ENCODE measurements around the gene EXOC8. TPM values are rescaled to one million over a fixed set of nuclear protein-coding genes. Genes with fewer than 3 reads are reported as not detected.
"Not testable (repeated sequence)": the region's sequence is repeated elsewhere in the genome, so short reads cannot be mapped to it uniquely, and the experiment has no call there.

EXOC8 gene
- polyA plus RNA-seq, 1 donor from 2014 or later = 4.0 TPM

DNA sequence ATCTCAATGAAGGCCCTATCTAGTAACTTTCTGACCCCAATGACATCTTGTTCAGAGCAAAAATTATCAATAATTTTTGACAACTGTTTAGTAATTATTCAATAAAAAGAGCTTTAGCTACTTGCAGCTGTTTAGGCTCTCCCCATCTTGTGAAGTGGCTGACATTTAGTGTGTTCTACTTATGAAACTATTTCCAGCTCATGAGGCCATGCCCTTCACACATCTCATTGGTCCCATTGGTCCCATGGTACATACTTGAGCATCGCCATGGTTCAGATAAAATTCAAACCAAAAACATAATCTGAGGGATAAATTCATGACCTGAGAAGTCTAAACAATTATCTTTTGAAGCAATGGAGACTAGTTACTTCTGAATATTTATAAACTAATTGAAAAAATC is 24.7 kb upstream of the EXOC8 start:
- H3K36me3 Mint-ChIP-seq = no peaks in the 10 kb centered on the region
- H3K27me3 Mint-ChIP-seq = no peaks in the 10 kb centered on the region
- H3K9me3 Mint-ChIP-seq = no peaks in the 10 kb centered on the region
- peaks cover 7 to 9% (median 8%) of the 10 kb centered on the region in 3 donors for H3K4me1 Mint-ChIP-seq
- H3K27ac Mint-ChIP-seq = no peak overlapping the region
- no peak overlapping the region for H3K4me3 Mint-ChIP-seq

DNA sequence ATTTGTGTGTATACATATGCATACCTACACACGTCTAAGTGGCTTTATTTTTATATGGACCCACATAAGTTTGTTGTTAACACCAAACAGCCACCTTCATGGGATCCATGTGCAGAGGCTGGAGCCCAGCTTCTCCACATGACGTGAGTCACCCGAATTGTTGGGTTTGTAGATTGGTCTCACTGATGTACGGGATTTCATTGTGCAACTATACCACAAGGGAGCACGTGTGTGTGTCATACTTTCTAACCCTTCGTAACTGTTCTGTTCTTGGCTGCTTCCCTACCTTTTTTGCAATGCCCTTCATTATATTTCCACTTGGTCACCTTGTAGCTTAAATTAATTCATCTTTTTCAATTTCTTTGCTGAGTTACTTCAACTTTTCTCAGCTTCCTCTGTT is 21.5 kb upstream of the EXOC8 start:
- no peaks in the 10 kb centered on the region for H3K9me3 Mint-ChIP-seq

DNA sequence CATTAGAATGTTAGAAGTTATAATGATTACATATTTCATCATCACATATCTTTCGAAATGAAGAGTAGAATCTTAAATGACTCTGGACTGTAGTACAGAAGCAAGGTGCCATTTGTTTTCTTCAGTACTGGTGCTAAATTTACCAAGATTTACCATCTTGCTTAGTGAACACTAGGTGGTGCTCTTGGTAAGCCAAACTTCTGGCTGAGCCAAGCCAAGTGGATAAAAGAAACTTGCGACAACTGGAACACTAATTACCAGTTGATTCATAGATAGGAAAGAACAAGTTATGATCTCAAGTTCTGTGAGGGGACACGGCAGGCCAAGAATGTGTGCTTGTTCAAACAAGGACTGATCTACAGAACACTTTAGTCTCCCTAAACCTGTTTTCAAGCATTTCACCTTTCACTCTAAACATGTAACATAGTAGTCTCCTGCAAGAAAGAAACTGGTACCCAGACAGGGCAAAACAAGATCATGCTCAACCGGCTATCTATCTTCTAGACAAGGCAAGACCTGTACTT is 20.2 kb upstream of the EXOC8 start:
- H3K36me3 Mint-ChIP-seq = peaks cover 2% of the 10 kb centered on the region
- no peaks in the 10 kb centered on the region for H3K27me3 Mint-ChIP-seq
- H3K4me1 Mint-ChIP-seq = peaks cover 7 to 10% (median 8%) of the 10 kb centered on the region in 3 donors
- H3K27ac Mint-ChIP-seq = no peak overlapping the region
- H3K4me3 Mint-ChIP-seq = no peak overlapping the region
- no peaks in the 10 kb centered on the region for H3K9me3 Mint-ChIP-seq

More for the DNA sequence above, 21.5 kb upstream of the EXOC8 start:
- no peaks in the 10 kb centered on the region for H3K27me3 Mint-ChIP-seq
- H3K4me1 Mint-ChIP-seq = peaks cover 7 to 10% (median 8%) of the 10 kb centered on the region in 3 donors
- H3K4me3 Mint-ChIP-seq = no peak overlapping the region
- peaks cover 2% of the 10 kb centered on the region for H3K36me3 Mint-ChIP-seq
- peak overlapping the region in 2 of 3 donors; percentile 59 to 68 for H3K27ac Mint-ChIP-seq

DNA sequence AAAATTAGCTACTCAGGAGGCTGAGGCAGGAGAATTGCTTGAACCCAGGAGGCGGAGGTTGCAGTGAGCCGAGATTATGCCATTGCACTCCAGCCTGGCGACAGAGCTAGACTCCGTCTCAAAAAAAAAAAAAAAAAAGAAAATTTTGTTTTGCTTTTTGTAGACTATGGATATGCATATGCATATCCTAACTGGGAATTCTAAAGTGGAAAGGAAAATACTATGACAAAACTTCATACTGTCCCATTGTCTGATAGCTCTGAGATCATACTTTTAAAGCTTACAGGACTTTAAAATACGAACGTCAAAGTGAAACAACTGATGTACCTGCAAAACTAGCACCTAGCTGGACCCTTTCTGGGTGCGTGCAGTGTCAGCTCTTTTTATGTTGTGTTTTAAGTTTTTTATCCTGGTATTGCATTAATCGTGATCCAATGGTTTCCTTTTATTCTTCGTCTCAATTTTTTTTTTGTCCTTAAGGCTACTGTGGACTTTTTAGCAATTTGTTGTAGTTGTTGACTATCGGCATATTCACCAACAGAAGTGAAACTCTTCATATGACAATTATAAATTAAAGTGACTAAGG is 19.6 kb upstream of the EXOC8 start:
- H3K9me3 Mint-ChIP-seq = no peaks in the 10 kb centered on the region
- peaks cover 7 to 10% (median 8%) of the 10 kb centered on the region in 3 donors for H3K4me1 Mint-ChIP-seq
- H3K4me3 Mint-ChIP-seq = no peak overlapping the region
- peaks cover 2% of the 10 kb centered on the region for H3K36me3 Mint-ChIP-seq
- no peak overlapping the region for H3K27ac Mint-ChIP-seq
- H3K27me3 Mint-ChIP-seq = no peaks in the 10 kb centered on the region

DNA sequence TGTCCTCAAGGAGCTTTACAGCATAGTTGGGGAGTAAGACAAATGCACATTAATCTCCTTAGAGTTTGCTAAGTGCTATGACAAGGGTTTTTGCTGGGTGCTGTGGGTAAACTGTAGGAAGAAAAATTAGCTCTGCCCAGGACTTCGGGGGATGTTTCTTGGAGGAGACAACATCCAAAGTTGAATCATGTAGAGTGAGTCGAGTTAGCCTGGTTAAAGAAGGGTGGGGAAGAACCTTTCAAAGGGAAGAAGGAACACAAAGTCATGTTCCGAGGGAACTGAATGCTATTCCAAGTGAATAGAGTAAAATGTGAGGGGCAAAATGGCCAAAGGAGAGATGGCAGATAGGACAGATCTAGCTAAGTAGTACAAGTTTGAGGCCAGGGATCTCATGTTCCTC is 17.5 kb upstream of the EXOC8 start:
- Mint-ChIP-seq H3K4me3 (no peak overlapping the region), H3K27me3 (no peaks in the 10 kb centered on the region), H3K27ac (no peak overlapping the region), H3K9me3 (no peaks in the 10 kb centered on the region), H3K4me1 (peaks cover 7 to 10% (median 8%) of the 10 kb centered on the region in 3 donors), H3K36me3 (peaks cover 2% of the 10 kb centered on the region)

DNA sequence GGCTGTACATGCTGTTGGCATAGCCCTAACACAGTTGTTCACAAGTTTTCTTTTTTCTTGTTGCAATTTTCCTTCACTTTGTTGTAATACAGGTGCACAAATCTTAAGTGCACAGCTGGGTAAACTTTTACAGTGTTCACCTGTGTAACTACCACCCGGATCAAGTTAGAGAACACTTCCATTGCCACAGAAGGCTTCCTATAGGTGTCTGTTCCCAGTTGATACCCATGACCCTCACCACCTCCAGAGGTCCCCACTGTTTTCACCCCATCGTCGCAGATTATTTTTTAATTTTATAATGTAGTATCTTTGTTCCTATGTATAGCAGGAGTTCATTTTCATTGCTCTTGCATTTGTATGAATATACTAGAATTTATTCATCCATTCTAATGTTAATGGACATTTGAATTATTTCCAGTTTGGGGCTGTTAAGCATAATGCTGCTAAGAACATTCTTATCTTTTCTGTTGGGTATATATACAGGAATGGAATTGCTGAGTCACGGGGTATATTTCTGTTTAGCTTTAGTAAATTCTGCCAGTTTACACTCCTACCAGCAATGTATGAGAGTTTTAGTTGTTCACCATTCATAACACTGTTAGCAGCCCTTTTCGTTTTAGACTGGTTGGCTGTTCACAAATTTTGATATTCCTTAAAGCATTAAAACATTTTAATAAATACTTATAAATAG is 16.8 kb upstream of the EXOC8 start:
- H3K27ac Mint-ChIP-seq = no peak overlapping the region
- peaks cover 7 to 10% (median 8%) of the 10 kb centered on the region in 3 donors for H3K4me1 Mint-ChIP-seq
- peaks cover 2% of the 10 kb centered on the region for H3K36me3 Mint-ChIP-seq
- no peak overlapping the region for H3K4me3 Mint-ChIP-seq
- H3K9me3 Mint-ChIP-seq = no peaks in the 10 kb centered on the region
- no peaks in the 10 kb centered on the region for H3K27me3 Mint-ChIP-seq

DNA sequence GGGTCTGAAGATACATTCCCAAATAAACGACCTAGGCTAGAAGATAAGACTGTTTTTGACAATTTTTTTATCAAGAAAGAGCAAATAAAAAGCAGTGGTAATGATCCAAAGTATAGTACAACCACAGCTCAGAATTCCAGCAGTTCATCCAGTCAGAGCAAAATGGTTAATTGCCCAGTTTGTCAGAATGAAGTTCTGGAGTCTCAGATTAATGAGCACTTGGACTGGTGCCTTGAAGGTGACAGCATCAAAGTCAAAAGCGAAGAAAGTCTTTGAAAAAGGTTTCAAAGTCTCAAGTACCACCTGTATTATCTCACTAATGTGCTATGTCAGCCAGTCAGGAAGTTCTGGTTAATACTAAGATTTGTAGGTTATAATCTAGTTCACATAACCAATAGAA is 15.4 kb upstream of the EXOC8 start:
- H3K27ac Mint-ChIP-seq = no peak overlapping the region
- H3K4me3 Mint-ChIP-seq = no peak overlapping the region
- no peaks in the 10 kb centered on the region for H3K9me3 Mint-ChIP-seq
- no peaks in the 10 kb centered on the region for H3K27me3 Mint-ChIP-seq
- H3K4me1 Mint-ChIP-seq = peaks cover 7 to 9% (median 7%) of the 10 kb centered on the region in 3 donors
- peaks cover 2% of the 10 kb centered on the region for H3K36me3 Mint-ChIP-seq

DNA sequence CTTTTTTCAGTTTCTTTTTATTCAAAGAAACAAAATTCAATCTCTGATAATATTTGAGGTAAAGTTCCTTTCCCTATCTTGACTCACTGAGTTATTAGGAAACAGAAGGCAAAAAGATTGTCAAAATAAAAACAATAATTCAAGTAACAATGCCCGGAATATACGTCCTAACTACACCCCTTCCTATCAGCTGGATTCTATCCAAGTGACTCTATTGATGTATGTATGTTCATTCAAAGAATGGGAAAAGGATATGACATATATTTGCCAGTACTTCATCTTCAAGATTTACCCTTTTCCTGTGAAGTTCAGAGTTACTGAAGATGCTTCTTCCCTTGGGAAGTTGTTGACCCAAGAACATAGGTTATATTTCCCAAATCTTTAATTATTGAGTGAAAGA is 14.2 kb upstream of the EXOC8 start:
- Mint-ChIP-seq H3K4me1 (no peaks in the 10 kb centered on the region), H3K27ac (peak overlapping the region in 1 of 3 donors; percentile 64), H3K4me3 (no peak overlapping the region), H3K27me3 (no peaks in the 10 kb centered on the region), H3K9me3 (no peaks in the 10 kb centered on the region), H3K36me3 (peaks cover 2% of the 10 kb centered on the region)

DNA sequence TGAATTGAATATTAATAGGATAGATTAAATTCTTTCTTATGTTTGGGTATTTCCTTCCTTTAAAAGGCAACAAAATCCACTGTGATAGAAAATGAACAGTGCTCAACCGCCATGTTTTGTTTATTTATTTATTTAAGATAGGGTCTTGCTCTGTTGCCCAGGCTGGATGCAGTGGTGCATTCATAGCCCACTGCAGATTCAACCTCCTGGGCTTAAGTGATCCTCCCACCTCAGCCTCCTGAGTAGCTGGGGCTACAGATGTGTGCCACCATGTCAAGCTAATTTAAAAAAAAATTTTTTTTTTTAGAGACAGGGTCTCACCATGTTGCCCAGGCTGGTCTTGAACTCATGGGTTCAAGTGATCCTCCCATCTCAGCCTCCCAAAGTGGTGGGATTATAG is 11.2 kb upstream of the EXOC8 start:
- H3K36me3 Mint-ChIP-seq, H3K27me3 Mint-ChIP-seq, H3K4me3 Mint-ChIP-seq, H3K9me3 Mint-ChIP-seq, H3K27ac Mint-ChIP-seq, H3K4me1 Mint-ChIP-seq: not testable (repeated sequence)

DNA sequence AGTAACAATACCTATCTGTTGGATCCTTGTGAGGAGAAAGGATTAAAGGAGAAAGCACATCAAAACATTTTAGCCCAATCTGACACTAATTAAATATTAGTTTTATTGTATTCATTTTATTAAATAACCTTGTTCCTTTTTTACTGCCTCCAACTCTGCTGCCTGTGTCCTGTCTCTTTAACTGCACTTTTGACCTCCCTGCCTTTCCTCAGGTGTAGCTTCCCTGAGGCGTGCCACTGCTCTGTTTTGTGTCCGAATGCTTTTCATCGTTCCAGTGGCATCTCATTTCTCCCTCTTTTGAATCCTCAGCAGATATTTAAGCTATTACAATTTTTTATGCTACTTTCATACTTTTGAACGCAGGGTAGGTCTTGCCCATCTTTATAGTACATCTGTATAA is 10.8 kb upstream of the EXOC8 start:
- Mint-ChIP-seq H3K4me1 (peaks cover 0 to 6% (median 0%) of the 10 kb centered on the region in 3 donors), H3K9me3 (no peaks in the 10 kb centered on the region), H3K36me3 (peaks cover 2% of the 10 kb centered on the region), H3K27ac (no peak overlapping the region), H3K27me3 (no peaks in the 10 kb centered on the region), H3K4me3 (no peak overlapping the region)

DNA sequence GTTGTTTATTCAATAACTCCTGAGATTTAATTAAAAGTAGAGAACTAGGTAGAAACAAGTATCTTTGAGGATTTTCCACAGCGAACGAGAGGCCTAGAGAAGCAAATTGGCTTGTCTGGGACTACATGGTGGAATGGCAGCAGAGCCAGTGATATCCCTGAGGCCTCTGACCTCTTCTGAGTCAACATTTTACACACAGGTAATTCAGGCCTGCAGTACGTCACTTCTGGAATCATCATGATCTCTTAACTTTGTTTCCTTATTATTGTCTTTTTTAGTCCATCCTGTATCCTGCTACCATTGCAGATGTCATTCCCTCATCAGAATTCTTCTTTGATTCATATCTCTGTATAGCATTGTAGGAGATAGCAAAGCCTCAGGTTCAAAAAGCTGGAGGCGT is 10.3 kb upstream of the EXOC8 start:
- H3K36me3 Mint-ChIP-seq = peaks cover 2% of the 10 kb centered on the region
- no peak overlapping the region for H3K4me3 Mint-ChIP-seq
- H3K4me1 Mint-ChIP-seq = peaks cover 0 to 6% (median under 1%) of the 10 kb centered on the region in 3 donors
- no peaks in the 10 kb centered on the region for H3K27me3 Mint-ChIP-seq
- no peaks in the 10 kb centered on the region for H3K9me3 Mint-ChIP-seq
- H3K27ac Mint-ChIP-seq = no peak overlapping the region

DNA sequence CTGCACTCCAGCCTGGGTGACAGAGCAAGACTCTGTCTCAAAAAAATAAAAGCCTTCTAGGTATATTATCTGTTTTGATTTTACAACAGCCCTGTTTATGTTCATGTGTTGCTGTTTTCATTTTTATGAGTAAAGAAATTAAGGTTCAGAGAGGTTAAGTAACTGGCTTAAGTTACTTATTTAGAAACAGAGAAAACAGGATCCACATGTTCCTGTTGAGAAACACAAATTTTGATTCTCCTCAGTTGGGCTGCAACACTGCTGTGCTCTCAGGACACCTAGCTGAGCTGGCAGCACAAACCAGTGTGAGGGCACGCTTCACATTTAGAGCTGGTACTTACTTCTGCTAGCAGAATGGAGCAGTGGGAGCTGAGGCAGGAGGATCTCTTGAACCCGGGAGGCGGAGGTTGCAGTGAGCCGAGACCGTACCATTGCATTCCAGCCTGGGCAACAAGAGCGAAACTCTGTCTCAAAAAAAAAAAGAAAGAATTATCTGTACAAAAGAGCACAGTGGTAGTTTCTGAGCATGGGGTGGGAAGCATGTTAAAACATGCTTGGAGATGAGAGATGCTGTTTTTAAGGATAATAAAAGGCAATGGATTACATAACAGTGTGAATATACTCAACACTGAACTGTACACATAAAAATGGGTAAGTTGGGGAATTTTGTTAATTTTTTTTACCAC is 2.8 kb upstream of the EXOC8 start:
- Mint-ChIP-seq H3K9me3 (no peaks in the 10 kb centered on the region), H3K27me3 (no peaks in the 10 kb centered on the region), H3K4me3 (peak overlapping the region in 1 of 4 donors; percentile 59), H3K27ac (no peak overlapping the region), H3K36me3 (peaks cover 6% of the 10 kb centered on the region), H3K4me1 (peaks cover 20 to 41% (median 32%) of the 10 kb centered on the region in 3 donors)

DNA sequence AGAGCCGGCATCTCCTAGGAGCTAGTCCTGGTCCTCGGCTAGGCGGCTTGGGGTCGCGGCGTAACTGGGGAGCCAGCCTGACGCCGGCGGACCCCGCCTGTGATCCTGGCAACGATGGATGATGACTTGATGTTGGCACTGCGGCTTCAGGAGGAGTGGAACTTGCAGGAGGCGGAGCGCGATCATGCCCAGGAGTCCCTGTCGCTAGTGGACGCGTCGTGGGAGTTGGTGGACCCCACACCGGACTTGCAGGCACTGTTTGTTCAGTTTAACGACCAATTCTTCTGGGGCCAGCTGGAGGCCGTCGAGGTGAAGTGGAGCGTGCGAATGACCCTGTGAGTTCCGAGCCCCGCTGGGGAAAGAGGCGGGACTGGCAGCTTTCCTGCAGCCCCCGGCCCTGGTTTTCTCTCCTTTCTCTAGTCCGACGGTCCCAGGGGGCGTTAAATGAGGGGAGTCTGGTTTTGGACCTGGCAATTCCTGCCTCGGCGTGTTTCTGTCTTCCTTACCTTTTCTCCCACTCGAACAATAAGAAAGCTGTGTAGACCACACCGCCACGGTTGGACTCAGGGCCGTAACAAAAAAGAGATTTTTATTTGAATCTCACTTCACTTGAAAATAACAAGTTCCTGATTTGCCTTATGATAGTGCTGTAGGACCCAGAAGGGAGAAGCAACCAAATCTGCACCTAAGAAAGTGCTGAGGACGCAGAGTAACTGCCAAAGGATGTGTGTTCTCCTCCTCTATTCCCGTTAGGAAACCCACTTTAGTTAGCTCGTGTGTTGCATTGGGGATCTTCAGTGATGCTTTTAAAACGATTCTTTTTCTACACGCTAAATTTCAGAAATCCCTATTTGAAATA is 847 bp upstream of the EXOC8 start, which contains the start of gene SPRTN:
Gene SPRTN (plus strand): TSS at position 24 of the 859 bp plus-strand sequence. CDS start 91 bp downstream, at position 115.
- Mint-ChIP-seq H3K36me3 (peaks cover 5% of the 10 kb centered on the region), H3K27ac (peak within 1 kb of the TSS; percentile 95 to 100 (median 100)), H3K9me3 (no peaks in the 10 kb centered on the region), H3K4me1 (peaks cover 30 to 48% (median 45%) of the 10 kb centered on the region in 3 donors), H3K27me3 (no peaks in the 10 kb centered on the region), H3K4me3 (peak within 1 kb of the TSS; percentile 97 to 100 (median 100))

DNA sequence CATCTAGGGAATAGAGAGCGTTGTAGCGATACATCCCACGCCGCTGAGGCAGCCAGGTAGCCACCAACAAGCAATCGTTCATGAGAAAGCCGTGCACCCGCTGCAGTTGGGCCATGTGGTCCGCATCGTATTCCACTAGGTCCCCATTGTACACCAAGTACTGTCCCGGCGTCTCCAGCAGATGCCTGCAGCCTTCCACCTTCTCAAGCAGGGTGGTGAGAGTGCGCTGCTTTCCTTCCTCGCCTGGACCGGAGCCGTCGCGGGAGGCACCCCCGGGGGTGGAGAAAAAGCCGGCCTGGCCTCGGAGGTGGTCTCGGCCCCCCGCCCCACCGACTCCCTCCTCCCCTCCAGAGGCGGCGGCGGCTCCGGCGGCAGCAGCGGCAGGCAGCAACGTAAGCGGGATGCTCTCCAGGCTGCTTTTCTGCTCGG is 595 bp downstream of the EXOC8 start:
- Mint-ChIP-seq H3K36me3 (peaks cover 5% of the 10 kb centered on the region), H3K27ac (peak overlapping the region; percentile 95 to 100 (median 100)), H3K4me1 (peaks cover 35 to 54% (median 45%) of the 10 kb centered on the region in 3 donors), H3K4me3 (peak overlapping the region; percentile 97 to 100 (median 100)), H3K27me3 (no peaks in the 10 kb centered on the region), H3K9me3 (no peaks in the 10 kb centered on the region)

Data from IgD-negative memory B cell (primary cell).